GM19438 (cell line): Measurements from ENCODE around the gene PPFIA1.

Source experiments
- ATAC-seq: cut with Tn5 transposase; IDR thresholded peaks from one replicate; pipeline ENCODE4 v1.9.1; 2021; ENCODE audit warnings: low read depth; ENCODE audit not compliant: unreplicated experiment

The PPFIA1 gene

GRCh38 chr11:70424765-70425344, 154.4 kb downstream of the PPFIA1 start:
- no peak for ATAC-seq

GRCh38 chr11:70427436-70427835, 156.9 kb downstream of the PPFIA1 start:
- ATAC-seq = no peak

- ATAC-seq = no peak
These were observed 158.4 kb downstream of the PPFIA1 start for GRCh38 chr11:70428701-70429427.

- no peak for ATAC-seq
These were observed 158.9 kb downstream of the PPFIA1 start for GRCh38 chr11:70429428-70429705.

- no peak for ATAC-seq
These were observed 159.4 kb downstream of the PPFIA1 start for GRCh38 chr11:70429724-70430521.

- no peak for ATAC-seq
These were observed 160.4 kb downstream of the PPFIA1 start for GRCh38 chr11:70430671-70431574.

GRCh38 chr11:70431611-70432010, 161.1 kb downstream of the PPFIA1 start:
- no peak for ATAC-seq

GRCh38 chr11:70432065-70432464, 161.6 kb downstream of the PPFIA1 start:
- ATAC-seq = no peak

- no peak for ATAC-seq
These were observed 162.1 kb downstream of the PPFIA1 start for GRCh38 chr11:70432580-70432979.

- ATAC-seq = no peak
These were observed 162.5 kb downstream of the PPFIA1 start for GRCh38 chr11:70433038-70433437.

GRCh38 chr11:70433526-70433925, 163.0 kb downstream of the PPFIA1 start:
- no peak for ATAC-seq
